GM13977 (cell line): ENCODE results near the gene ARF1.

ENCODE experiments used
- DNase-seq: peaks from one replicate; pipeline ENCODE4 v3.0.0; 2012; ENCODE audit warnings: low spot score
- CTCF ChIP-seq: IDR thresholded peaks from 2 replicates; pipeline ENCODE4 v1.5.1; 2012; ENCODE audit warnings: mild to moderate bottlenecking, control low read depth; ENCODE audit not compliant: insufficient read depth; ENCODE audit errors: extremely low read depth, missing control alignments
- in situ Hi-C: fragments of 300-500 bp; cut with MboI; formaldehyde crosslinking; loops from one replicate; pipeline ENCODE4 v1.12.0; 2022; ENCODE audit warnings: low sequenced_read_pairs, low pct_unique_long_range_greater_than_20kb, mixed read lengths, inconsistent platforms; ENCODE audit not compliant: unreplicated experiment

ARF1 gene

GRCh38 chr1:228064741-228065542, 17.6 kb upstream of the ARF1 start:
- DNase-seq: no peak
- no peak for TF ChIP-seq CTCF
- in situ Hi-C loops: no loop called here

- no peak for TF ChIP-seq CTCF
- no peak for DNase-seq
- in situ Hi-C loops: no loop called here
Observed at GRCh38 chr1:228065543-228066347, 16.8 kb upstream of the ARF1 start.

GRCh38 chr1:228066416-228066815, 16.1 kb upstream of the ARF1 start:
- no peak for DNase-seq
- TF ChIP-seq CTCF: no peak
- in situ Hi-C loops: no loop called here

GRCh38 chr1:228066891-228067654, 15.4 kb upstream of the ARF1 start:
- in situ Hi-C loops: no loop called here
- no peak for DNase-seq
- TF ChIP-seq CTCF: no peak

- TF ChIP-seq CTCF: no peak
- in situ Hi-C loops: no loop called here
- DNase-seq: no peak
Observed at GRCh38 chr1:228068359-228068758, 14.1 kb upstream of the ARF1 start.

GRCh38 chr1:228070173-228070572, 12.3 kb upstream of the ARF1 start:
- DNase-seq: no peak
- no peak for TF ChIP-seq CTCF
- in situ Hi-C loops: no loop called here
